ENCODE results near the gene ZNF14. TPM values are rescaled to one million over a fixed set of nuclear protein-coding genes. Genes with fewer than 3 reads are reported as not detected.

The ZNF14 gene
- total RNA-seq, 1 experiment from 2014 or later: 5.6 TPM

GRCh38 chr19:19674315-19674714, 58.6 kb downstream of the ZNF14 start:
- H3K4me1 ChIP-seq (ENCODE audit: control insufficient read depth, insufficient read depth, low read length): no peaks in the 10 kb centered on the region
- ChIA-PET CTCF (no interaction called here), POLR2A (no interaction called here)
- in situ Hi-C loops (cut with HindIII; ENCODE audit: low pct_unique_long_range_greater_than_20kb, low sequenced_read_pairs) (no loop called here), intact Hi-C loops (cut with micrococcal nuclease; ENCODE audit: unreplicated experiment) (no loop called here)
- H3K9me3 ChIP-seq (ENCODE audit: control insufficient read depth, insufficient read depth, low read depth, low read length): peaks cover 24% of the 10 kb centered on the region; the same call in 1 of the 2 replicates
- ATAC-seq: no peak
- H3K27ac ChIP-seq (ENCODE audit: low read length): no peak overlapping the region
- no peaks in the 10 kb centered on the region; the same call in none of the 2 replicates for H3K36me3 ChIP-seq (ENCODE audit: control insufficient read depth, insufficient read depth, low read length)
- TF ChIP-seq TCF7L2 (IDR thresholded peaks at IDR 0.05; ENCODE audit: low read depth, low read length) (no peak), CTCF (IDR thresholded peaks at IDR 0.05) (no peak), REST (IDR thresholded peaks at IDR 0.05; ENCODE audit: insufficient read depth in 1 of 2, low read depth in 2 of 2, low read length in 1 of 2) (no peak), SIN3A (IDR thresholded peaks at IDR 0.05; ENCODE audit: borderline replicate concordance, insufficient read depth, low read depth, low read length) (no peak), POLR2AphosphoS5 (IDR thresholded peaks at IDR 0.05; ENCODE audit: low read depth, low read length) (no peak)
- no TSS peak for BruUV-seq (replicated peaks)
- no peak for DNase-seq (ENCODE audit: low read depth, low spot score)
- H3K27me3 ChIP-seq (ENCODE audit: control insufficient read depth, insufficient read depth, low read length): no peaks in the 10 kb centered on the region
- H3K4me3 ChIP-seq (ENCODE audit: low read depth in 2 of 2, low read length in 2 of 2): no peak overlapping the region

GRCh38 chr19:19672816-19673215, 60.1 kb downstream of the ZNF14 start:
- no peaks in the 10 kb centered on the region for H3K27me3 ChIP-seq (ENCODE audit: control insufficient read depth, insufficient read depth, low read length)
- intact Hi-C loops (cut with micrococcal nuclease; ENCODE audit: unreplicated experiment): no loop called here
- TF ChIP-seq POLR2AphosphoS5 (IDR thresholded peaks at IDR 0.05; ENCODE audit: low read depth, low read length) (no peak), TCF7L2 (IDR thresholded peaks at IDR 0.05; ENCODE audit: low read depth, low read length) (no peak), REST (IDR thresholded peaks at IDR 0.05; ENCODE audit: insufficient read depth in 1 of 2, low read depth in 2 of 2, low read length in 1 of 2) (no peak), SIN3A (IDR thresholded peaks at IDR 0.05; ENCODE audit: borderline replicate concordance, insufficient read depth, low read depth, low read length) (no peak), CTCF (IDR thresholded peaks at IDR 0.05) (no peak)
- no peaks in the 10 kb centered on the region for H3K4me1 ChIP-seq (ENCODE audit: control insufficient read depth, insufficient read depth, low read length)
- in situ Hi-C loops (cut with HindIII; ENCODE audit: low pct_unique_long_range_greater_than_20kb, low sequenced_read_pairs): no loop called here
- ATAC-seq (no peak), DNase-seq (ENCODE audit: low read depth, low spot score) (no peak)
- H3K36me3 ChIP-seq (ENCODE audit: control insufficient read depth, insufficient read depth, low read length): no peaks in the 10 kb centered on the region; the same call in 1 of the 2 replicates
- ChIA-PET POLR2A (no interaction called here), CTCF (no interaction called here)
- no TSS peak for BruUV-seq (replicated peaks)
- no peak overlapping the region for H3K27ac ChIP-seq (ENCODE audit: low read length)
- peaks cover 17% of the 10 kb centered on the region; the same call in 1 of the 2 replicates for H3K9me3 ChIP-seq (ENCODE audit: control insufficient read depth, insufficient read depth, low read depth, low read length)
- no peak overlapping the region for H3K4me3 ChIP-seq (ENCODE audit: low read depth in 2 of 2, low read length in 2 of 2)

All from Panc1 (cell line).